ENCODE results near the gene PUM1.

- TF ChIP-seq CTCF (IDR thresholded peaks at IDR 0.05; ENCODE audit: low read depth, low read length, missing input control) (peak; percentile 87), RAD21 (IDR thresholded peaks at IDR 0.05) (peak; percentile 97 to 98), YY1 (IDR thresholded peaks at IDR 0.05) (no peak), JUND (IDR thresholded peaks at IDR 0.05) (no peak), GABPA (IDR thresholded peaks at IDR 0.05 in 1 of 2, conservative IDR thresholded peaks at IDR 0.05 in 1 of 2) (no peak), TAF1 (conservative IDR thresholded peaks at IDR 0.05) (no peak), MAX (IDR thresholded peaks at IDR 0.05) (no peak), EGR1 (IDR thresholded peaks at IDR 0.05; ENCODE audit: low read depth in 2 of 2) (no peak)
- TF ChIP-seq, protein P1, sequence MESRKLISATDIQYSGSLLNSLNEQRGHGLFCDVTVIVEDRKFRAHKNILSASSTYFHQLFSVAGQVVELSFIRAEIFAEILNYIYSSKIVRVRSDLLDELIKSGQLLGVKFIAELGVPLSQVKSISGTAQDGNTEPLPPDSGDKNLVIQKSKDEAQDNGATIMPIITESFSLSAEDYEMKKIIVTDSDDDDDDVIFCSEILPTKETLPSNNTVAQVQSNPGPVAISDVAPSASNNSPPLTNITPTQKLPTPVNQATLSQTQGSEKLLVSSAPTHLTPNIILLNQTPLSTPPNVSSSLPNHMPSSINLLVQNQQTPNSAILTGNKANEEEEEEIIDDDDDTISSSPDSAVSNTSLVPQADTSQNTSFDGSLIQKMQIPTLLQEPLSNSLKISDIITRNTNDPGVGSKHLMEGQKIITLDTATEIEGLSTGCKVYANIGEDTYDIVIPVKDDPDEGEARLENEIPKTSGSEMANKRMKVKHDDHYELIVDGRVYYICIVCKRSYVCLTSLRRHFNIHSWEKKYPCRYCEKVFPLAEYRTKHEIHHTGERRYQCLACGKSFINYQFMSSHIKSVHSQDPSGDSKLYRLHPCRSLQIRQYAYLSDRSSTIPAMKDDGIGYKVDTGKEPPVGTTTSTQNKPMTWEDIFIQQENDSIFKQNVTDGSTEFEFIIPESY (IDR thresholded peaks at IDR 0.05): no peak
These were observed 154.2 kb downstream of the PUM1 start for GRCh38 chr1:30911059-30911954.
